Pancreas (tissue), 10 donors: ENCODE measurements around the gene EMC8. TPM values are rescaled to one million over a fixed set of nuclear protein-coding genes. Genes with fewer than 3 reads are reported as not detected.

Source experiments
- ATAC-seq, 4 donors: fragments of 200-7000 bp; cut with Tn5 transposase; one replicate each; pipeline versions ENCODE4 v1.8.0 to v1.9.1; 2020; ENCODE audit warnings: mild to moderate bottlenecking in 4 of 4, moderate library complexity in 4 of 4
- DNase-seq, 6 donors: peaks; one replicate each; pipeline ENCODE4 v3.0.0-alpha.2; 2020
- FAIRE-seq: peaks from 2 replicates; lab custom pipeline; 2012; peaks lifted over from hg19 to GRCh38; lab: Jason Lieb, UNC
- H3K27ac ChIP-seq, 4 donors: fragments of 200-600 bp; sonication (generic); 1 replicate in 3 of 4; 2 replicates in 1 of 4; pipeline versions ENCODE4 v1.5.0 to v1.8.0; 2020
- H3K27me3 ChIP-seq, 4 donors: fragments of 200-600 bp; one replicate each; pipeline ENCODE4 v1.8.0; 2021
- H3K36me3 ChIP-seq, 3 donors: fragments of 200-600 bp; sonication (generic) in 1 of 3; one replicate each; pipeline versions ENCODE4 v1.5.0 to v1.8.0; 2020 to 2021
- H3K4me1 ChIP-seq, 3 donors: fragments of 200-600 bp; one replicate each; pipeline ENCODE4 v1.8.0; 2021
- H3K4me3 ChIP-seq, 4 donors: fragments of 200-600 bp; sonication (generic) in 2 of 4; one replicate each; pipeline versions ENCODE4 v1.5.0 to v1.8.0; 2020 to 2021
- H3K9me3 ChIP-seq, 4 donors: fragments of 200-600 bp; one replicate each; pipeline ENCODE4 v1.8.0; 2021
- WGBS, 2 donors: extraction: QIAGEN DNeasy Blood & Tissue Kit; methylation state at CpG; one replicate each; pipeline ENCODE4 v1.1.7; 2013; 5-methylcytosine and 5-hydroxymethylcytosine counted together
- intact Hi-C, 3 donors: fragments of 100-400 bp; cut with DNase I; formaldehyde crosslinking; loops; one replicate each; pipeline versions ENCODE4 v1.11.1 to v1.14.2; 2022
- polyA plus RNA-seq, 2 donors: library from polyadenylated mRNA; stranded (reverse); fragments of 200-250 nt; gene quantifications; one replicate each; pipeline ENCODE4 v1.2.3, GENCODE V29; 2013
- total RNA-seq, 6 donors: library from RNA; stranded (reverse); fragmentation: NEBNext Ultra II Directional in 4 of 6; extraction: Animal tissue kit (Norgen Biotek cat#: 25700) in 4 of 6; gene quantifications; one replicate each; pipeline versions ENCODE4 v1.2.1 to v1.2.4, GENCODE V29; 2021 to 2023
- TF ChIP-seq, protein P1 (sequence below), 4 donors: fragments of 200-600 bp; sonication (generic) in 3 of 4; IDR thresholded peaks; one replicate each; pipeline versions ENCODE4 v1.5.0 to v1.8.0; 2021; ENCODE audit warnings: antibody characterized with exemption in 4 of 4
- donor health status: healthy with polysubstance abuse.
- donor health status: DM: no; HTN: no; CAD: no; lungs with moderate emphysema.
- donor health status: DM: no; HTN: no; CAD: no.
- donor health status: control.
- donor health status: control.
- donor health status: Bipolar disorder and iron deficiency.
- donor health status: DM: yes; HTN: yes; CAD: no.
- donor health status: DM: no; HTN: no; CAD: no.
- donor health status: DM: no; HTN: no; CAD: no.
- donor health status: DM: yes; HTN: yes; CAD: no.

The EMC8 gene
- total and polyA plus RNA-seq, 8 donors: 6.8 to 14.2 (median 9.8) TPM

DNA sequence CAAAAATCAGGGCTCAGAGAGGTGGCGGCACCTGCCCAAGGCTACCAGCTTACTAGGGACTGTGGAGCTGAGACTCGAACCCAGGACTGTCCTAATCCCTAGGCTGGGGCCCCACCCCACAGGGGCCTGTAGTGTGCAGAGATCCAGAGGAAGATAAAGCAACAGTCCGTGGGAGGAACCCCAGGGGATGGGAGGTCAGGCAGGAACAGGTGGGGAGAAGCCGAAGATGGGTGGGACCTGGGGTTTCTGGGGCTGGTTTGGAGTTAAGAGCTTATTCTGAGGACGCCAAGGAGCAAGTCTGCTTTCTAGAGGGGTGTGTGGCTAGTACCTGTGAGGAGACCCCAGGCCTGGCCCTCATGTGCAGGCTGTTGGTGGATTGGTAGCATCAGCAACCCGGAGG lies 63.4 kb downstream of the EMC8 start:
- Histone ChIP-seq H3K4me3 (no peak overlapping the region), H3K9me3 (no peaks in the 10 kb centered on the region), H3K36me3 (no peaks in the 10 kb centered on the region), H3K27me3 (no peaks in the 10 kb centered on the region), H3K27ac (no peak overlapping the region), H3K4me1 (peaks cover 3 to 9% (median 8%) of the 10 kb centered on the region in 3 donors)
- TF ChIP-seq, protein P1, sequence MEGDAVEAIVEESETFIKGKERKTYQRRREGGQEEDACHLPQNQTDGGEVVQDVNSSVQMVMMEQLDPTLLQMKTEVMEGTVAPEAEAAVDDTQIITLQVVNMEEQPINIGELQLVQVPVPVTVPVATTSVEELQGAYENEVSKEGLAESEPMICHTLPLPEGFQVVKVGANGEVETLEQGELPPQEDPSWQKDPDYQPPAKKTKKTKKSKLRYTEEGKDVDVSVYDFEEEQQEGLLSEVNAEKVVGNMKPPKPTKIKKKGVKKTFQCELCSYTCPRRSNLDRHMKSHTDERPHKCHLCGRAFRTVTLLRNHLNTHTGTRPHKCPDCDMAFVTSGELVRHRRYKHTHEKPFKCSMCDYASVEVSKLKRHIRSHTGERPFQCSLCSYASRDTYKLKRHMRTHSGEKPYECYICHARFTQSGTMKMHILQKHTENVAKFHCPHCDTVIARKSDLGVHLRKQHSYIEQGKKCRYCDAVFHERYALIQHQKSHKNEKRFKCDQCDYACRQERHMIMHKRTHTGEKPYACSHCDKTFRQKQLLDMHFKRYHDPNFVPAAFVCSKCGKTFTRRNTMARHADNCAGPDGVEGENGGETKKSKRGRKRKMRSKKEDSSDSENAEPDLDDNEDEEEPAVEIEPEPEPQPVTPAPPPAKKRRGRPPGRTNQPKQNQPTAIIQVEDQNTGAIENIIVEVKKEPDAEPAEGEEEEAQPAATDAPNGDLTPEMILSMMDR (IDR thresholded peaks at IDR 0.05): no peak
- 72 to 79% methylated on average over 6 of the region's 6 CpGs for WGBS, 2 donors
- intact Hi-C loops: no loop called here
- ATAC-seq: no peak
- FAIRE-seq: no peak
- DNase-seq: no peak

DNA sequence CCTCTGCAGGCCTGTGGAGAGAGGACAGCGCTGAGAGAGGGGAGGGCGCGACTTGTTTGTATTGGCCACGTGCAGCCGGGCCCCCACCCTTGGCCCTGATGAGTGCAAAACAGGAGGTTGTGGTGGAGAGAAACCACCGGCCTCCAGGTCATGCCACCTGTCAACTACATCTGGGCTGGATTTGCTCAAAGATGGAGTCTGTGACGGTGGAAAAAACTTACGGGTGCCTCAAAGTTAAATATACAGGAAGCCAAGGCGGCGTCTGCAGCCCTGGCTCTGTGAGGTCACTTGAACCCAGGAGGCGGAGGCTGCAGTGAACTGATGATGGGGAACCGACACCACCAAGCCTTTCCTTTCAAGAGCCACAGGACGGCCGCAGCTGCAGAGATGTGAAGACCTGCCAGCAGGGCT lies 64.1 kb downstream of the EMC8 start:
- H3K27me3 ChIP-seq: no peaks in the 10 kb centered on the region
- TF ChIP-seq, protein P1 (IDR thresholded peaks at IDR 0.05): no peak
- no peak overlapping the region for H3K27ac ChIP-seq
- H3K4me3 ChIP-seq: no peak overlapping the region
- DNase-seq (no peak), FAIRE-seq (no peak), ATAC-seq (peak in 3 of 4 donors; percentile 18 to 32 (median 28))
- WGBS, 2 donors: 63 to 70% methylated on average over 14 of the region's 14 CpGs
- no peaks in the 10 kb centered on the region for H3K9me3 ChIP-seq
- intact Hi-C loops: no loop called here
- no peaks in the 10 kb centered on the region for H3K36me3 ChIP-seq
- peaks cover 3 to 9% (median 8%) of the 10 kb centered on the region in 3 donors for H3K4me1 ChIP-seq

DNA sequence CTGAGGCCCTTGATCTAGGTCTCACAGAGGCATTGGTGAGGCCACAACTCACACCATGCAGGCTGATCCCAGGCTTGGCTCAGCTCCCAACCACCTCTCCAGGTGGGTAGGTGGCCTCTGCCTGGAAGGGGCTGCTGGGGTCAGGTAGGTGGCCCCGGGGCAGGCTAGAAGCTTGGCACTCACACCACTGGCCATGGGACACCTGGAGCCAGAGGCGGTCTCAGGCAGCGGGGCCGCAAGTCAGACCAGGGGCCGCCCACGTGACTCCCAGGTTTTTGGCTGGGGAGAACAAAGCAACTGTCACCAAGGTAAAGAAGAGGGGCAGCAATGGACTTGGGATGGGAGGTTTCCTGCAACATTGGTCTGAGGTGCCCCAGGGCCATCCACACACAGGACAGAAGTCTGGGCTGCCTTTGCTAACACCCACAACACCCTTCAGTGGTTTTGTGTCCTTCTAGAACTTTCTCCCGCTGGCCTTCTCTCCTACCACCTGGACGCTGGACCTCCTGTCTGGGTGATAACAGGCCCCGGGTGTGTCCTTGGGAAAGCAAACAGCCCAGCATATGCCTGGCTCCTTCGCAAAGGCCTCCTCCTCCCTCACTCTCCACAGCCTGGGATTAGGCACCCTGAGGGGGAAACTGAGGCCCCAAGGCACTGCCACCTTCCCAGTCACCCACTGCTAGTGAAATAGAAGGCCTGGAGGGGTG lies 64.9 kb downstream of the EMC8 start:
- Histone ChIP-seq H3K4me3 (no peak overlapping the region), H3K9me3 (no peaks in the 10 kb centered on the region), H3K27me3 (no peaks in the 10 kb centered on the region), H3K27ac (no peak overlapping the region), H3K4me1 (peaks cover 3 to 9% (median 8%) of the 10 kb centered on the region in 3 donors), H3K36me3 (no peaks in the 10 kb centered on the region)
- intact Hi-C loops: no loop called here
- WGBS, 2 donors: 31 to 39% methylated on average over 10 of the region's 10 CpGs
- ATAC-seq: peak; percentile 50 to 83 (median 64)
- peak in 1 of 6 donors; percentile 25 for DNase-seq
- TF ChIP-seq, protein P1 (IDR thresholded peaks at IDR 0.05): no peak
- FAIRE-seq: no peak

DNA sequence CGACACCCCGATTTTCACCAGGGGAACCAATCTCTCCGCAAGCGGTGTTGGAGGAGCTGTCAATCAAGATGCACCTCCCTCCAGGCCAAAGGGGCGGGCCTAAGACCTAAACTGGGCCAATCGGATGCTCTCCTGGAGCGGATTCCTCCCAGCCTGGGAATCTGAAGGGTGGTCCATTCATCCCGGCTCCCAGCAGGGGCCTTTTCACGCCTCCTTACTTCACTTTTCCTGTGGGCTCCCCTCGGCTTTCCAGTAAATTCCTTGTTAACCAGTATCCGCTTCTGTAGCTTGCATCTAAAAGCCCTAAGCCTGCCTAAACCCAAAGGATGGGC lies 65.5 kb downstream of the EMC8 start:
- Histone ChIP-seq H3K4me3 (no peak overlapping the region), H3K36me3 (no peaks in the 10 kb centered on the region), H3K4me1 (peaks cover 3 to 9% (median 8%) of the 10 kb centered on the region in 3 donors), H3K27me3 (no peaks in the 10 kb centered on the region), H3K9me3 (no peaks in the 10 kb centered on the region), H3K27ac (no peak overlapping the region)
- intact Hi-C loops: no loop called here
- ATAC-seq (peak in 1 of 4 donors; percentile 10), FAIRE-seq (no peak), DNase-seq (no peak)
- WGBS, 2 donors: 80 to 82% methylated on average over 11 of the region's 11 CpGs
- TF ChIP-seq, protein P1 (IDR thresholded peaks at IDR 0.05): no peak

DNA sequence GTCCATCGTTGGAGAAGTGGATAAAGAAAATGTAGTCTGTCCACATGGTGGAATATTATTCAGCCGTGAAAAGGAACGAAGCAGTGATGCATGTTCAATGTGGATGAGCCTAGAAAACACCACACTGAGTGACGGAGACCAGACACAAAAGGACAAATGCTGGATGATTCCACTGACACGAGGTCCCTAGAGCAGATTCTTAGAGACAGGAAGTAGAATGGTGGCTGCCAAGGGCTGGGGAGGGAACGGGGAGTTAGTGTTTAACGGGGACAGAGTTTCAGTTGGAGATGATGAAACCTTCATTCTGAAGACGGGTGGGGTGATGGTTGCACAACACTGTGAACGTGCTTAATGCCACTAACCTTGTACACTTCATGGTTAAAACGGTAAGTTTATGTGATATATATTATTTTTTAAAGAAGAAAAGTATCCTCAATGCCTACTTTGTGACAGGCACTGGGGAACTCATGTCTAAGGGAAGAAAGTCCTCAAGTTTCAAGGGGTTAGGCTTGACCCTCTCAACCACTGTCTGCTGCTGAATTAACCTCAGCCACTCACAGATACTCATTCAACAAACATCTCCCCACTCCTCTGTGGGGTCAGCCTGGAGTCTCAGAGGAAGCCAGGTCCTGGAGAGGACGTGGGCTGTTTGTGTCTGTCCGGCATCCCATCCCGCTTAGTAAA lies 66.0 kb downstream of the EMC8 start:
- TF ChIP-seq, protein P1 (IDR thresholded peaks at IDR 0.05): no peak
- Histone ChIP-seq H3K36me3 (no peaks in the 10 kb centered on the region), H3K4me3 (no peak overlapping the region), H3K27ac (no peak overlapping the region), H3K9me3 (no peaks in the 10 kb centered on the region), H3K4me1 (peaks cover 3 to 9% (median 8%) of the 10 kb centered on the region in 3 donors), H3K27me3 (no peaks in the 10 kb centered on the region)
- FAIRE-seq (no peak), DNase-seq (no peak), ATAC-seq (peak in 1 of 4 donors; percentile 35)
- WGBS, 2 donors: 78 to 80% methylated on average over 13 of the region's 13 CpGs
- intact Hi-C loops: no loop called here
